ENCODE results near the gene TP53BP2.

- TF ChIP-seq MYC (IDR thresholded peaks at IDR 0.05; ENCODE audit: low read depth, low read length) = no peak
- TF ChIP-seq MAX (IDR thresholded peaks at IDR 0.05; ENCODE audit: low read depth, low read length) = no peak
- no peak for TF ChIP-seq CTCF (IDR thresholded peaks at IDR 0.05; ENCODE audit: low read depth, low read length)
- no peak for TF ChIP-seq POLR2A (IDR thresholded peaks at IDR 0.05; ENCODE audit: extremely low read depth, insufficient read length)
Observed at GRCh38 chr1:223837206-223837605, 8.5 kb downstream of the TP53BP2 start.
